Mammary epithelial cell (primary cell): ENCODE measurements around the gene FEM1A.

Experiments
- EZH2 ChIP-seq: IDR thresholded peaks from 2 replicates; pipeline ENCODE4 v1.6.1; 2012; ENCODE audit warnings: low read length, inconsistent platforms, borderline replicate concordance
- TF ChIP-seq, protein P1 (sequence below), 2 donors: IDR thresholded peaks in 1 of 2; conservative IDR thresholded peaks in 1 of 2; 2 replicates each; pipeline ENCODE4 v1.5.1; 2011 to 2012; ENCODE audit warnings: inconsistent platforms in 2 of 2, low read length in 2 of 2, mild to moderate bottlenecking in 2 of 2, control low read depth in 1 of 2, low read depth in 1 of 2; ENCODE audit not compliant: insufficient read depth in 1 of 2; ENCODE audit errors: extremely low read depth in 1 of 2

DNA sequence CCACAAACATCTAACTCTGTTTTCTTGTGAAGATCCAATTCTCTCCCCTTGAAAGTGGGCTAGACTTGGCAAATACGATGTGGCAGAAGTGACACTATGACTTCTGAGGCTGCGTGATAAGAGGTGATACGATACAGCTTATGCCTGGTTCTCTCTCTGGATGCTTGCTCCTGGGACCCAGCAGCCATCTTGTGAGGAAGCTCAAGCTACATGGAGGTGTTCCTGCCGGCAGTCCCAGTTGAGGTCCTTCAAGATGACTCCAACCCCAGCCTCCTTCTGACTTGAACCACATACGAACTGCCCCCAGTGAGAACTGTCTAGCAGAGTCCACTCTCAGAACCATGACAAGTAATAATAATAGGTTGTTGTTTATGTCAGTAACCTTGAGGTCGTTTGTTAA lies 10.7 kb upstream of the FEM1A start:
- no peak for TF ChIP-seq EZH2
- TF ChIP-seq, protein P1, sequence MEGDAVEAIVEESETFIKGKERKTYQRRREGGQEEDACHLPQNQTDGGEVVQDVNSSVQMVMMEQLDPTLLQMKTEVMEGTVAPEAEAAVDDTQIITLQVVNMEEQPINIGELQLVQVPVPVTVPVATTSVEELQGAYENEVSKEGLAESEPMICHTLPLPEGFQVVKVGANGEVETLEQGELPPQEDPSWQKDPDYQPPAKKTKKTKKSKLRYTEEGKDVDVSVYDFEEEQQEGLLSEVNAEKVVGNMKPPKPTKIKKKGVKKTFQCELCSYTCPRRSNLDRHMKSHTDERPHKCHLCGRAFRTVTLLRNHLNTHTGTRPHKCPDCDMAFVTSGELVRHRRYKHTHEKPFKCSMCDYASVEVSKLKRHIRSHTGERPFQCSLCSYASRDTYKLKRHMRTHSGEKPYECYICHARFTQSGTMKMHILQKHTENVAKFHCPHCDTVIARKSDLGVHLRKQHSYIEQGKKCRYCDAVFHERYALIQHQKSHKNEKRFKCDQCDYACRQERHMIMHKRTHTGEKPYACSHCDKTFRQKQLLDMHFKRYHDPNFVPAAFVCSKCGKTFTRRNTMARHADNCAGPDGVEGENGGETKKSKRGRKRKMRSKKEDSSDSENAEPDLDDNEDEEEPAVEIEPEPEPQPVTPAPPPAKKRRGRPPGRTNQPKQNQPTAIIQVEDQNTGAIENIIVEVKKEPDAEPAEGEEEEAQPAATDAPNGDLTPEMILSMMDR (conservative IDR thresholded peaks at IDR 0.05 in 1 of 2, IDR thresholded peaks at IDR 0.05 in 1 of 2; ENCODE audit: extremely low read depth in 1 of 2, insufficient read depth in 1 of 2, low read depth in 1 of 2, low read length in 2 of 2), result no peak
